GM19099 (cell line): ENCODE results near the gene FRK.

ENCODE experiments used
- POLR2A ChIP-seq: IDR thresholded peaks from 3 replicates; pipeline ENCODE4 v1.6.1; 2011; ENCODE audit warnings: low read depth; ENCODE audit not compliant: insufficient read length; ENCODE audit errors: extremely low read depth

Gene FRK

DNA sequence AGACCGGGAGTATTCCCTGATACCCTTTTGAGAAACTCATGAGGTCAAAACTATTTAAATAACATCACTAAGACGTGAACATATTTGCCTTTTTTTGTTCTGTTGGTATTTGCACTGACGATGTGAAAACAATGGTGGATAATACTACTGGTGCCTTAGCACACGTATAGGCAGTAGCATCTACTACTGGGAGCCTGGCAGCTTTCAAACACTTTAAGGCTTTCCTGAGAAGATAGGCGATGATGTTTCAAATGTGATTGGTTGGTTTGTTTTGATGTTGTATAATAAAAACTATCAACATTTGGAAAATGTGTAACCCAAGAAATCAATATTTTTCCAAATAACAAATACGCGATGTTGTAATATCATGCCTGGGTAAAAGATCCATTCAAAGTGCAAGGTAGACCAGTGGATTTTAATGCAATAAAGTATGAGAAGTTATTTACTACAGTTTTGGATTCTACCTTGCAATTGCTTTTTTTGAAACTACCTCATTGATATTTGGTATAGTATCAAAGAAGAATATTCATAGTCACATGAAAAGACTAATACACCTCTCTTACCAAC, 166.2 kb downstream of the FRK start:
- TF ChIP-seq POLR2A, result no peak

DNA sequence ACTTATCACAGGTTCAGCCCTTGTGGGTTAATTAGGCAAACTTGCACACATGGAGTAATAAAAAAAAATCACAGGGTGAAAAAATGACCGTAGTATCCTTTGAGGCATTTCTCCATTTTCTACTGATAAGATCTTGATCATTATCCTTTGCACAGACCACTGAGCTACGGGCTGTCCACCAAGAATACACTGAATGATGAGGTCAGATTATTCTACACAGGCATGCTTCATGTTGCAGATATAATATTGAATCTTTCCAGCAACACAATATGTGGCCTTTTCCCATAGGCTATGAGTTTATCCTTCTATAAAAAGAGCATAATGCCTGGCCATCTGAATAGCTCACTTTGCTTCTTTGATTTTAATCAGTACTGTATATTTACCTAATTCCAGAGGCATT, 168.9 kb downstream of the FRK start:
- no peak for TF ChIP-seq POLR2A

DNA sequence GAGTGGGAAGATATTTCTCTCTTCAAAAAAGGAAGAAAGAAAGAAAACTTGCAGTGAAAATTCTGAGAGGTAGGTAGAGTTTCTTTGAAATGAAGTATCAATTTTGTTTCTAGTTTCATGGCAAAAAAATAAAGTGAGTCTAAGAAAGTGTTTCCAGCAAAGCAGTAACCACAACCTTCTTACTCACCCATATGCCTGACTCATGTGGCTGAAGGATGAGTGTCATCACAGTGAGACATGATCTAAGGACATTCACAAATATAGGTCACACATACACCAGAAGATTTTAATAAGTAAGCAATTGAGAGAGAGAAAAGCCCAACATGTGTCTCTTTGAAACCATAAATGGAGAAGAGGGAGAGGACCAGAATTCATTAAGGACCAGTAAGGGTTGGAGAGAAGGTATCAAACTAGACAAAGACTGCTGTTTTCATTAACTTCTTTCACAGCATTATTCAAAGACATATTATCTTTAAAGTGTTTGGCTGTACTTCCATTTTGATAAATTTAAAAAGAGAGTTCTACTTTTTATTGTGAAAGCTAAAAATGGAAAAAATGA, 169.5 kb downstream of the FRK start:
- TF ChIP-seq POLR2A, result no peak

DNA sequence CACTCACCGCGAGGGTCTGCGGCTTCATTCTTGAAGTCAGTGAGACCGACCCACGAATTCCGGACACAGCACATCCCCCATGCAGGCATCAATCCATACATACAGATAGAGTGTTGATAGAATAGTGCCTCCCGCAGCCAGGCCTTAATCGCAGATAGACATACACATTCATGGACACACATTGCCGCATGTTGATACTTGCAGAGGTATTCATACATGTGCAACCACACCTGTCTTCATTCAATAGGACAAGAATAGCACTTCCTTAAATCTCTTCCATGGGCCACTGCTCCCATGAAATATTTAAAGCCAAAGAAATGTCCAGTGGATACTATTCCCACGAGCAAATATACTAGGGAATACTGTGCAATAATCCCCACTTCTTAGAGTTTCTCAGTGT, 170.5 kb downstream of the FRK start:
- no peak for TF ChIP-seq POLR2A

DNA sequence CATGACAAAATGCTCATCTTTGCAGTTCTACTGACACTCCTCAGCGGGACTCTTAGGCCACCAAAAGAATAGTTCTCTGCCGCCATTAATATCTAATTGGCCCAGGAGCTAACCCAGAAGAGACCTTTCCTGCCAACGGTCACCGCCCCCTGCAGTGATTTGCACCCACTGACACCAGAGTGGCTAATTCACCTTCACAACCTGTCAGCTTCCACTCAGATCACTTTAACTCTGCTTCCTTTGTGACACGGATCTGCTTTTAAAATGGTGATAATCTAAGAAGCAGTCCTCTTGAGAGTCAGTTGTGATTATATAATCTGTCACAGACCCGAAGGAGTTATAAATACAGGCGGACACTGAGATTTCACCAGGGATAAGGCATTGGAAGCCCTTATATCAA, 172.8 kb downstream of the FRK start:
- TF ChIP-seq POLR2A, result no peak

DNA sequence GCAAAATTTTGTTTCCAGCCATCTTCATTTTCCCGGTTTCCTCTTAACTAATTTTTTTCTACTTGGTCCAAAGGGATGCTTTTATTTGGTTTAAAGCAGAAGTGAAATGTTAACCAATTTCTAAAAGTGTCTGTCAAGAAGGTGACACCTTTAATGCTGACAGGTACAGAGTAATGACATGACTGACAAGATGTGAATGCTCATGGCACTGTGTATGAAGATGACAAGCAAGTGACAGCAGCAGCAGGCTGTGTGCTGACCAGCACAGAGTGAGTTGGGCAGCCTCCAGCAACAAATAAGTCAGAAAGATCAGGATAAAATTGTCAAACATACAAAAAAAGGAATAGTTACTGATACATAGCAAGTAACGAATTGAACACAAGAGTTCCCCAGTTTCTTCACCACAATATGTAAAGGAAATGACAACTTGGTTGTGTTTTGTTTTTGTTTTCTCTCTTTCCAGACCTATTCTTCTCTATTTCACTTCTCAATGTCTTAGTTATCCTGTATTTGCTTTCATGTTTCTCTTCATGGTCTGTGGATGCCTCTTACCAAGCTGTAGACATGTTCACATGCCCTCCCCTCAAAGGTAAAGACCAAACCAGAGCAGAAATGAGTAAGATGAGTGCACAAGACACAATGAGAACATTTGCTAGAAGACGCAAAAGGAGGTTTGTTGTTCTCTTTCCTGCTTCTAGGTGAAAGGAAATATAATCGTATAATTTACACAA, 174.9 kb downstream of the FRK start:
- TF ChIP-seq POLR2A, result no peak

DNA sequence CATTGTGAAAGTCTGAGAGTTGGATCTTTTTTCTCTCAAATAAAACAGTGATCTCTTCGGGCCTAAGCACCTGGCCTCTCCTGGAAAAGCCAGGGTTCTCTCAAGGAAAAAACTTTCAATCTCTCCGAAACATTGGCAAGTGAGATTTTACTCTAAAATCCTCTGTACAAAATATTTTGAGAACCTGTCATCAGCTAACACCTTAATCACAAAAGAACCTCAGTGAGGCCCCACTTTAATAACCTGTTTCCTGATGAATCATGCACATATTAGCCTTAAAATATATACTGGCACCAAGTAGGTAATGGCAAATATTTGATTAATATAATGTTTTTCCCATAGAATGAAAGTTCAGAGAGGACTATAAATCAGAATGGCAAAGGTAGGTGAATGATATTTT, 177.9 kb downstream of the FRK start:
- TF ChIP-seq POLR2A, result no peak

DNA sequence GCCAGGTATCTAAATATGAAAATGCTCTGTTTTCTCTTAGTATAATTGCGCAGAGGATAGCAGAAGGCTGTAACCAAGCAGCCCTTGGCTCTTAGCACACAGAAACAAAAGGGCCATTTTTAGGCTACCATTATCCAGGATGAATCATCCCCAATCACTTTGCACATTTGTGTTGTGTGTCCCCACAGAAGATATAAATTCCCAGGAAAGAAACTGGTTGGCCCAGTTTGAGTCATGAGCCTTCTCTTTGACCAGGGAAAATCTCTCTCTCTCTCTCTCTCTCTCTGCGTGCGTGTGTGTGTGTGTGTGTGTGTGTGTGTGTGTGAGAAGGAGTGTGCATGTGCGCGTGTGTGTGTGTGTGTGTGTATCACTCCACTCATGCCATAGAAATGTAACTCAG, 178.5 kb downstream of the FRK start:
- no peak for TF ChIP-seq POLR2A
